ENCODE results near the gene LY6G6F. TPM values are rescaled to one million over a fixed set of nuclear protein-coding genes. Genes with fewer than 3 reads are reported as not detected.

Gene LY6G6F
- total RNA-seq, 1 donor from 2014 or later: 0.97 TPM

- intact Hi-C loops (cut with DNase I): loop anchor here (10.0 kb wide), 1 partner anchor 97 kb away; no protein-coding TSS in a partner anchor
Observed at GRCh38 chr6:31737991-31738979, 31.6 kb downstream of the LY6G6F start.

GRCh38 chr6:31739639-31740396 is 33.2 kb downstream of the LY6G6F start, which contains the start of gene MSH5:
Gene MSH5 (plus strand): TSS chr6:31740005. CDS start chr6:31740467, 462 bp downstream.
- Histone ChIP-seq H3K4me3 (peak within 1 kb of the TSS; percentile 90), H3K9me3 (no peaks in the 10 kb centered on the region), H3K4me1 (peaks cover 39% of the 10 kb centered on the region), H3K27me3 (ENCODE audit: low read depth) (no peaks in the 10 kb centered on the region), H3K36me3 (peaks cover 4% of the 10 kb centered on the region), H3K27ac (peak within 1 kb of the TSS; percentile 93)
- intact Hi-C loops (cut with DNase I): loop anchor here (10.0 kb wide), 1 partner anchor 95 kb away; no protein-coding TSS in a partner anchor
- DNase-seq (peak; percentile 98), ATAC-seq (peak; percentile 92 to 96)
- TF ChIP-seq, protein P1, sequence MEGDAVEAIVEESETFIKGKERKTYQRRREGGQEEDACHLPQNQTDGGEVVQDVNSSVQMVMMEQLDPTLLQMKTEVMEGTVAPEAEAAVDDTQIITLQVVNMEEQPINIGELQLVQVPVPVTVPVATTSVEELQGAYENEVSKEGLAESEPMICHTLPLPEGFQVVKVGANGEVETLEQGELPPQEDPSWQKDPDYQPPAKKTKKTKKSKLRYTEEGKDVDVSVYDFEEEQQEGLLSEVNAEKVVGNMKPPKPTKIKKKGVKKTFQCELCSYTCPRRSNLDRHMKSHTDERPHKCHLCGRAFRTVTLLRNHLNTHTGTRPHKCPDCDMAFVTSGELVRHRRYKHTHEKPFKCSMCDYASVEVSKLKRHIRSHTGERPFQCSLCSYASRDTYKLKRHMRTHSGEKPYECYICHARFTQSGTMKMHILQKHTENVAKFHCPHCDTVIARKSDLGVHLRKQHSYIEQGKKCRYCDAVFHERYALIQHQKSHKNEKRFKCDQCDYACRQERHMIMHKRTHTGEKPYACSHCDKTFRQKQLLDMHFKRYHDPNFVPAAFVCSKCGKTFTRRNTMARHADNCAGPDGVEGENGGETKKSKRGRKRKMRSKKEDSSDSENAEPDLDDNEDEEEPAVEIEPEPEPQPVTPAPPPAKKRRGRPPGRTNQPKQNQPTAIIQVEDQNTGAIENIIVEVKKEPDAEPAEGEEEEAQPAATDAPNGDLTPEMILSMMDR (IDR thresholded peaks at IDR 0.05): no peak

More at GRCh38 chr6:31737991-31738979, 31.6 kb downstream of the LY6G6F start:
- peaks cover 15% of the 10 kb centered on the region for H3K36me3 ChIP-seq
- ATAC-seq (peak; percentile 11 to 47), DNase-seq (peak; percentile 75)
- H3K27me3 ChIP-seq (ENCODE audit: low read depth): no peaks in the 10 kb centered on the region
- peak overlapping the region; percentile 93 for H3K27ac ChIP-seq
- peak overlapping the region; percentile 86 for H3K4me3 ChIP-seq
- H3K4me1 ChIP-seq: peaks cover 55% of the 10 kb centered on the region
- no peaks in the 10 kb centered on the region for H3K9me3 ChIP-seq
- TF ChIP-seq, protein P1 (IDR thresholded peaks at IDR 0.05): peak; percentile 13

DNA sequence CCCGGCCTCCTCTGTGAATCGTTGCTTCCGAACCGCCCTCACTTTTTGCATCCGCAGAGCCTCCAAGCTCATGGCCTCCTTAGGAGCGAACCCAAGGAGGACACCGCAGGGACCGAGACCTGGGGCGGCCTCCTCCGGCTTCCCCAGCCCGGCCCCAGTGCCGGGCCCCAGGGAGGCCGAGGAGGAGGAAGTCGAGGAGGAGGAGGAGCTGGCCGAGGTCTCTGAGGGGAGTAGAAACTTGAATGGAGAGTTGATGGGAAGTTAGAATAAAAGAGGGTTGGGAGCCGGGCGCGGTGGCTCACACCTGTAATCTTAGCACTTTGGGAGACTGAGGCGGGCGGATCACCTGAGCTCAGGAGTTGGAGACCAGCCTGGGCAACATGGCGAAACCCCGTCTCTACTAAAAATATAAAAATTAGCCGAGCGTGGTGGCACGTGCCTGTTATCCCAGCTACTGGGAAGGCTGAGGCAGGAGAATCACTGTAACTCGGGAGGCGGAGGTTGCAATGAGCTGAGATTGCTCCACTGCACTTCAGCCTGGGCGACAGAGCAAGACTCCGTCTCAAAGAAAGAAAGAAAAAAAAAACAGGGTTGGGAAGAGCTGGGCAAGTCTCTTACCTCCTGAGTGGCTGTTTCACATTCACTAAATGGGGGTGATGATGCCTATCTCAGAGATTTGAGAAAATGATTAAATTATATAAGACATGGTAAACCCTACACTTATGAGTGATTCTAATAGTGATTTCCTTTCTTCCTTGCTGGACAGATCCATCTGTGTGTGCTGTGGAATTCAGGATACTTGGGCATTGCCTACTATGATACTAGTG is 33.9 kb downstream of the LY6G6F start:
- H3K27me3 ChIP-seq (ENCODE audit: low read depth): no peaks in the 10 kb centered on the region
- ATAC-seq (peak; percentile 7), DNase-seq (peak; percentile 72)

DNA sequence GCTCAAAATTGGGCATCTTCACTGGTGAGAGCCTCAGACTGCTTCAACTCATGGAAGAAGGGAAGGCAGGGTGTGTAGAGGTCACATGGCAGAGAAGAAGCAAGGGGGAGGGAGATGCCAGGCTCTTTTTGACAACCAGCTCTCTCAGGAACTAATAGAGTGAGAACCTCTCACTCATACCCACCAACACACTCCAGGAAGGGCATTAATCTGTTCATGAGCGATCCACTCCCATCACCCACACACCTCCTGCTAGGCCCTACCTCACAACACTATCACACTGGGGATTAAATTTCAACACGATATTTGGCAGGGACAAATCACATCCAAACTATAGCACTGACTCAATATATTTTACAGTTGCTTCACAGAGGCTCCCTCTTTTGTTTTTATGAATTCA is 35.1 kb downstream of the LY6G6F start:
- H3K4me3 ChIP-seq: no peak overlapping the region
- peaks cover 36% of the 10 kb centered on the region for H3K4me1 ChIP-seq
- H3K27ac ChIP-seq: no peak overlapping the region
- TF ChIP-seq, protein P1 (IDR thresholded peaks at IDR 0.05): no peak
- no peaks in the 10 kb centered on the region for H3K9me3 ChIP-seq
- intact Hi-C loops (cut with DNase I): no loop called here
- ATAC-seq: no peak
- no peak for DNase-seq
- no peaks in the 10 kb centered on the region for H3K27me3 ChIP-seq (ENCODE audit: low read depth)
- peaks cover 4% of the 10 kb centered on the region for H3K36me3 ChIP-seq

More for the DNA sequence above, 33.9 kb downstream of the LY6G6F start:
- Histone ChIP-seq H3K4me3 (peak overlapping the region; percentile 90), H3K36me3 (peaks cover 4% of the 10 kb centered on the region), H3K27ac (peak overlapping the region; percentile 76), H3K4me1 (peaks cover 39% of the 10 kb centered on the region), H3K9me3 (no peaks in the 10 kb centered on the region)
- intact Hi-C loops (cut with DNase I): no loop called here
- TF ChIP-seq, protein P1 (IDR thresholded peaks at IDR 0.05): no peak

Measured in lower lobe of right lung (tissue), 2 donors.